Activated CD4-positive, alpha-beta T cell treated with anti-CD3 and anti-CD28 coated beads for 48 hours (primary cell): Measurements from ENCODE around the gene MLN.

Experiments used
- DNase-seq: peaks from one replicate; pipeline ENCODE4 v3.0.0-alpha.2; 2020

The MLN gene

GRCh38 chr6:33771146-33772081 lies 32.4 kb downstream of the MLN start:
- DNase-seq: peak; percentile 72

GRCh38 chr6:33770833-33771145 lies 33.0 kb downstream of the MLN start:
- no peak for DNase-seq

- no peak for DNase-seq
These were observed 33.5 kb downstream of the MLN start for GRCh38 chr6:33770124-33770832.

- DNase-seq: no peak
These were observed 34.5 kb downstream of the MLN start for GRCh38 chr6:33769248-33769821.

- DNase-seq: peak; percentile 87
These were observed 35.1 kb downstream of the MLN start for GRCh38 chr6:33768644-33769120.

GRCh38 chr6:33766921-33767907 lies 36.6 kb downstream of the MLN start:
- DNase-seq: no peak

- DNase-seq: no peak
These were observed 38.4 kb downstream of the MLN start for GRCh38 chr6:33765368-33765767.

- no peak for DNase-seq
These were observed 39.8 kb downstream of the MLN start for GRCh38 chr6:33764036-33764435.

- no peak for DNase-seq
These were observed 40.3 kb downstream of the MLN start for GRCh38 chr6:33763483-33763882.

GRCh38 chr6:33762713-33763112 lies 41.1 kb downstream of the MLN start:
- no peak for DNase-seq

- DNase-seq: peak; percentile 63
These were observed 41.7 kb downstream of the MLN start for GRCh38 chr6:33761922-33762629.

- no peak for DNase-seq
These were observed 42.3 kb downstream of the MLN start for GRCh38 chr6:33761581-33761921.

GRCh38 chr6:33759887-33760629 lies 43.7 kb downstream of the MLN start:
- DNase-seq: no peak

GRCh38 chr6:33758815-33759216 lies 45.0 kb downstream of the MLN start:
- DNase-seq: no peak

- DNase-seq: no peak
These were observed 45.9 kb downstream of the MLN start for GRCh38 chr6:33757906-33758305.

GRCh38 chr6:33757113-33757512 lies 46.7 kb downstream of the MLN start:
- no peak for DNase-seq

- DNase-seq: no peak
These were observed 47.4 kb downstream of the MLN start for GRCh38 chr6:33756211-33756954.

- DNase-seq: no peak
These were observed 48.5 kb downstream of the MLN start for GRCh38 chr6:33755070-33755869.

GRCh38 chr6:33754222-33754621 lies 49.6 kb downstream of the MLN start:
- DNase-seq: no peak

GRCh38 chr6:33752646-33753015 lies 51.2 kb downstream of the MLN start:
- no peak for DNase-seq
